Naive B cell (primary cell): Measurements from ENCODE around the gene LIME1. TPM values are rescaled to one million over a fixed set of nuclear protein-coding genes. Genes with fewer than 3 reads are reported as not detected.

Experiments
- ATAC-seq, 2 donors: fragments of 150-1000 bp; cut with Tn5 transposase; 2 replicates each; pipeline ENCODE4 v1.10.0; 2021; ENCODE audit warnings: low read depth in 2 of 2, mild to moderate bottlenecking in 2 of 2, moderate library complexity in 2 of 2
- DNase-seq: peaks from one replicate; pipeline ENCODE4 v3.0.0; 2022
- H3K27ac Mint-ChIP-seq, 6 donors: one replicate each; pipeline ENCODE4 v1.8.0; 2020 to 2022; ENCODE audit warnings: mild to moderate bottlenecking in 6 of 6, mixed read lengths in 6 of 6, moderate library complexity in 5 of 6, inconsistent platforms in 2 of 6
- H3K27me3 Mint-ChIP-seq, 3 donors: one replicate each; pipeline ENCODE4 v1.8.0; 2021 to 2022; ENCODE audit warnings: mixed read lengths in 3 of 3, mild to moderate bottlenecking in 1 of 3
- H3K36me3 Mint-ChIP-seq, 2 donors: one replicate each; pipeline ENCODE4 v1.8.0; 2020 to 2022; ENCODE audit warnings: mixed read lengths in 2 of 2, inconsistent platforms in 1 of 2, mild to moderate bottlenecking in 1 of 2
- H3K4me1 Mint-ChIP-seq, 3 donors: one replicate each; pipeline ENCODE4 v1.8.0; 2020 to 2022; ENCODE audit warnings: mixed read lengths in 3 of 3, inconsistent platforms in 1 of 3, mild to moderate bottlenecking in 1 of 3, moderate library complexity in 1 of 3
- H3K4me3 Mint-ChIP-seq, 8 donors: one replicate each; pipeline ENCODE4 v1.8.0; 2020 to 2022; ENCODE audit warnings: mild to moderate bottlenecking in 8 of 8, mixed read lengths in 8 of 8, moderate library complexity in 8 of 8, inconsistent platforms in 2 of 8
- H3K9me3 Mint-ChIP-seq, 7 donors: one replicate each; pipeline ENCODE4 v1.8.0; 2020 to 2022; ENCODE audit warnings: mixed read lengths in 7 of 7, mild to moderate bottlenecking in 5 of 7, inconsistent platforms in 2 of 7, moderate library complexity in 1 of 7
- polyA plus RNA-seq, 6 donors: library from polyadenylated mRNA; unstranded; fragments of 300-500 nt; fragmentation: Illumina TruSeq; gene quantifications; one replicate each; pipeline ENCODE4 v1.2.3, GENCODE V29; 2021; ENCODE audit warnings: low read depth in 6 of 6

The LIME1 gene
- polyA plus RNA-seq, 6 donors from 2014 or later: 4.9 to 19.0 (median 8.8) TPM

DNA sequence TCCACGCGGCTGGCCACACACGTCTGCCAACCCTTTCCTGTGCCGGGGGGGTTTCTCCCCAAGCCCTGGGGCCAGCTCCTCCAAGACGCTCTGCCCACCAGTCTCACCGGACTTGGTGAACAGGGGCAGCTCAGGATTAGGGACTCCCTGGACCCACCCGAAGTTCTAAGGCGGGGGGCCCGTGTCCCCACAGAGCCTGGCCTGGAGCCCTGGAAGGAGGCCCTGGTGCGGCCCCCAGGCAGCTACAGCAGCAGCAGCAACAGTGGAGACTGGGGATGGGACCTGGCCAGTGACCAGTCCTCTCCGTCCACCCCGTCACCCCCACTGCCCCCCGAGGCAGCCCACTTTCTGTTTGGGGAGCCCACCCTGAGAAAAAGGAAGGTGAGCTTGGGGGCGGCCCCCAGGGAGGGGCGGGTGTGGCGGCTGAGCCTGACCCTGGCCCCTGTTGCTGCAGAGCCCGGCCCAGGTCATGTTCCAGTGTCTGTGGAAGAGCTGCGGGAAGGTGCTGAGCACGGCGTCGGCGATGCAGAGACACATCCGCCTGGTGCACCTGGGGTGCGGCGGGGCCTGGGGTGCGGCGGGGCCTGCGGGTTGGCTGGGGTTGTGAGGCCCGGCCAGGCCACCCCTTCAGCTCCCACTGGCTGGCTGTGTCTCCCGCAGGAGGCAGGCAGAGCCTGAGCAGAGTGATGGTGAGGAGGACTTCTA, 5.4 kb downstream of the LIME1 start:
- no peak for DNase-seq
- Mint-ChIP-seq H3K27ac (no peak overlapping the region), H3K9me3 (no peaks in the 10 kb centered on the region), H3K36me3 (no peaks in the 10 kb centered on the region), H3K27me3 (no peaks in the 10 kb centered on the region), H3K4me3 (peak overlapping the region in 3 of 8 donors; percentile 41 to 67 (median 58)), H3K4me1 (peaks cover 0 to 12% (median 4%) of the 10 kb centered on the region in 3 donors)
- no peak for ATAC-seq

DNA sequence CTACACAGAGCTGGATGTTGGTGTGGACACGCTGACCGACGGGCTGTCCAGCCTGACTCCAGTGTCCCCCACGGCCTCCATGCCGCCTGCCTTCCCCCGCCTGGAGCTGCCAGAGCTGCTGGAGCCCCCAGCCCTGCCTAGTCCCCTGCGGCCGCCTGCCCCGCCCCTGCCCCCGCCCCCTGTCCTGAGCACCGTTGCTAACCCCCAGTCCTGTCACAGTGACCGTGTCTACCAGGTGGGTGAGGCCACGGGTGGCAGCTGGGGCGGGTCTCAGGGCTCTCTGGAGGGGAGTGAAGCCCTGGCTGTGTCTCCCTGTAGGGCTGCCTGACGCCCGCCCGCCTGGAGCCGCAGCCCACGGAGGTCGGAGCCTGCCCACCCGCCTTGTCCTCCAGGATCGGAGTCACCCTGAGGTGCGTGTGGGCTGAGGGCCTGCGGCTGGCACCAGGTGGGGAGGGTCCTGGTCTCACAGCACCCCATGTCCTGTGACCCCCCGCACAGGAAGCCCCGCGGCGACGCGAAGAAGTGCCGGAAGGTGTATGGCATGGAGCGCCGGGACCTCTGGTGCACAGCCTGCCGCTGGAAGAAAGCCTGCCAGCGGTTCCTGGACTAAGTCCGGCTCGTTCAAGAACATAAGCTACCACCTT, 6.0 kb downstream of the LIME1 start:
- H3K36me3 Mint-ChIP-seq: no peaks in the 10 kb centered on the region
- peaks cover 0 to 7% (median 0%) of the 10 kb centered on the region in 3 donors for H3K4me1 Mint-ChIP-seq
- no peaks in the 10 kb centered on the region for H3K27me3 Mint-ChIP-seq
- ATAC-seq: no peak
- no peaks in the 10 kb centered on the region for H3K9me3 Mint-ChIP-seq
- DNase-seq: no peak
- no peak overlapping the region for H3K27ac Mint-ChIP-seq
- H3K4me3 Mint-ChIP-seq: no peak overlapping the region

DNA sequence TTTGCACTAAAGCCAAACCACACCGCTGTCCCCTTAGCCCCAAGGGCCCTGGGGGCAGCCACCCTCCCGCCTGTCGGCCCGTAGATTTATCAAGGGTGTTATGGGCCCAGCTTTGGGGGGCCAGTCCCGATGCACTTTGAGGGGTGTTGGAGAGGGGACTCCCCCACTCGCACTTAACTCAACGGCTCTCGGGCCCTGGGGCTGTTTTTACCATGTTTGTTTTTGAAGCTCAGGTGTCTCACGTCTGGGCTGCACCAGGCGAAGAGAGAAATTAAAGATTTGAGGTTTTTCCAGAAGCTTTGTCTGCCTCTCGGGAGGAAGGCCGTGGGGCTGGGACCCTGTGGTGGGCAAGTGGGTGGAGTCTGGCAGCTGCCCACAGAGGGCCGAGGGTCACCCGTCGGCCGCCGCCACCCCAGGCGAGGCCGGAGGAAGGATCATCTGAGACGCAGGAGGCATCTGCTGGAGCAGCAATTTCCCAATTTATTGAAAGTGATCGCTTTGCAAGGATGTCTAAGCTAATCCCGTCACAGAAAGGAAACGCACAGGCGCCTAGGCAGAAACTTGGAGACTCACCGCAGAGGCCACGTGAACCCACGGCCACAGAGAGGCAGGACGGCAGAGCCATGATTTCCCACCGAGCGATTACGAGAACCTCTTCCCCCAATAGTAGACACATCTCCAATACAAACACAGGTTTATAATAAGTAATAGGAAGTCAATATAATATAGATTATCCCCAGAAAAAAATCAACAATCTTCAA, 6.9 kb downstream of the LIME1 start:
- H3K9me3 Mint-ChIP-seq: no peaks in the 10 kb centered on the region
- H3K36me3 Mint-ChIP-seq: no peaks in the 10 kb centered on the region
- ATAC-seq (no peak), DNase-seq (no peak)
- H3K4me1 Mint-ChIP-seq: peaks cover 0 to 4% (median 0%) of the 10 kb centered on the region in 3 donors
- H3K4me3 Mint-ChIP-seq: peak overlapping the region in 3 of 8 donors; percentile 29 to 74 (median 31)
- no peaks in the 10 kb centered on the region for H3K27me3 Mint-ChIP-seq
- no peak overlapping the region for H3K27ac Mint-ChIP-seq

DNA sequence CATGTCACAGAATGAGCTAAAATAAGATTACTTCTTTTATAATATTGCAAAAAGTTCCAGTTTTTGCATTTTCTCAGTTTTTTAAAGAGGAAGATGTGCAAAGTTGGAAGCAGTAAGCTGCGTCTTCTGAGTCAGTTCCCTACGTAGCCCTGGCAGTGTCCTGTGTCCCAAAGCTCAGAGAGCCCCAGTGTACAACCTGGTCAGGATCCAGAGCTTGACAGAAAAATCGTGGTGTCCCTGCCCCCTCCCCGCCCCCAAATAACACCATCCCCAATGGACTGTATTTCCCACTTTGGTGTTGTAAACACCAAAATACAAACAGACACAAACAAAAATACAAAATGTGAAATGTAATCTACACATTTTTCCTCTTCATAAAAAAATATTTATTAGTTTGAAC, 7.7 kb downstream of the LIME1 start:
- H3K36me3 Mint-ChIP-seq: no peaks in the 10 kb centered on the region
- H3K27ac Mint-ChIP-seq: no peak overlapping the region
- no peaks in the 10 kb centered on the region for H3K27me3 Mint-ChIP-seq
- no peak for DNase-seq
- no peaks in the 10 kb centered on the region for H3K9me3 Mint-ChIP-seq
- H3K4me3 Mint-ChIP-seq: no peak overlapping the region
- no peak for ATAC-seq
- H3K4me1 Mint-ChIP-seq: no peaks in the 10 kb centered on the region

DNA sequence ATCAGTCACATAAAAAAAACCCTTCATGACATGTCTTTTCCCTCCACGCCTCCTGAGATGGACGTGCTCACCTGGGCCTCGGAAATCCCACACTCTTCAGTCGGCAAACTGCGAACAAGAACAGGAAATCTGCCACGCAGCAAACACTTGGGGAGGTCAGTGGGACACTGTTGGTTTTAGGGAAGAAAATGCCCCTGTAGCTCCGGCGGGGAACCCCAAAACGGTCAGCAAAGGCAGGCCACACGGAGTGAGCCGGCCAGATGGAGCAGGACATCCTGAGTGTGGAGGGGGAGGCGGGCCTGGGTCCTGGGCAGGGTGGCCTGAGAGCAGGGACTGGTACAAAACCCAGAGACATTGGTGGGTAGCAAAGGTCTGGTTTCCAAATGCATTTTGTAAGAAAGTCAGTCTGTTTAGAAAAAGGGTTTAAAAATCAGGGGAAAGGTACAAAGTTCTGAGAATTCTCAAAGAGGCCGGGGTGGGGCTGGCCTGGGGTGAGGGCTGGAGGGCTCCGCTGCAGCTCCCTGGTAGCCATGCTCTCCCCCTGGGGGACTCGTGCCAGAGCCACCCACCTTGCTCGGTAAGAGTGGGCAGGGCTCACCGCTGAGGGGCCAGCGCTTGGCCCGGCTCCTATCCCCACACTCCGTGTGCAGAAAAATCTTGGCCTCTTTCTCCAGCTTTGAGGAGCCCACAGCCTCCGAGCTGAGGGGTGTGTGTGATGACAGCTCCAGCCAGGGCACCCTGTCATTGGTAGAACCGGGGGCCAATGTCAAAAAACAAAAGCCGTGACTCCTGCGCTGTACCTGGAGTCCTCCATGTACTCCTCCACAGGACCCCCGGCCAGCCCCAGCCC, 8.3 kb downstream of the LIME1 start:
- Mint-ChIP-seq H3K4me1 (no peaks in the 10 kb centered on the region), H3K27ac (no peak overlapping the region), H3K36me3 (no peaks in the 10 kb centered on the region), H3K9me3 (no peaks in the 10 kb centered on the region), H3K4me3 (no peak overlapping the region), H3K27me3 (no peaks in the 10 kb centered on the region)
- DNase-seq: no peak
- ATAC-seq: no peak

DNA sequence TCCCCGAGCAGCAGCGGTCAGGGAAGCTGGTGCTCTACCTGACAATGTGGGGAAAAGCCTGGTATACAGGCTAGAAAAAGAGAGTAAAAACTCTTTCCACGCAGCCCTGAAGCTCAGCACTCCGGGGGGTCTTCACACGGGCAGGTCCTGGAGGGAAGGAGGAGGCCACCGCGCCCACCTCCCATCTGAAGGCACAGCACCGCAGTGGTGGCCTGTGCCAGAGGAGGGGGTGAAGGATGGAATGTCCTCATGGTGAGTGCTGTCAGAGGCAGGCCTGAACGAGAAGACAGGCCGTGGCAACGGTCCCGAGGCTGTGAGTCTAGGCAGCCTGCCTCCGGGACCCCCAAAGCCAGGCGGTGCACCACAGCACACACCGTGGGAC, 9.0 kb downstream of the LIME1 start:
- Mint-ChIP-seq H3K27me3 (no peaks in the 10 kb centered on the region), H3K9me3 (no peaks in the 10 kb centered on the region)

DNA sequence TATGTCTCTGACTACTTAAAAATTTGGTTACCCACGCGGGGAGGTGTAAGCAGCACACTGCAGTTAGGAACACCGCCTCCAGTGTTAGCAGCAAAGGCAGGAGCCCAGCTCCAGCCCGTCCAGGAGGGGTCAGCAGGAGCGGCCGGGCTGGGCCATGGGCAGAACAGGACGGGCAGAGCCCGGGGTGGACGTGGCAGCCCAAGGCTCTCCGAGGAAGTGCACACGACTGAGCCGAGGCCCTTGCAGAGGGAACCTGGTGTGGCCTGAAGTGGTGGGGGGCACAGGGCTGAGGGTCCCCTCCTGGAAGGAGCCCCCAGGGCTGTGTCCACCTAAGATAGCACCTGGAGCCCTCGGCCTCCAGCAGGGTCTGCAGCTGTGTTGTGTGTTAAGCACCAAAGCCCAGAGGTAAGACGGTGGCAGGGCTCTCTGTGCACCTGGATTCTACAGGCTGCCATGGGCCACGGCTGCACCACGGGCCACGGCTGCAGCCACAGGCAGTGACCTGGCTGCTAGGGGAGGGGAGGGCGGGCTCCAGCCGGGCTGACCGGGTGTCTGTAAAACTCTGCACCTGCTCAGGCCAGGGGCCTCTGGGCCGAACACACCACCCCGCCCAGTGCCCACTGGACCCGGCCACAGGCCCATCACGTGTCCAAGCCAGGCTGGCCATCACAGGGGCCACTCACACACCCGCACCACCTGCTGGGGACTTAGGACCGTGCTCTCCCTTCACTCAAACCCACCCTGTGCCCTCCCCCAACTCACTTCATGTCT, 9.7 kb downstream of the LIME1 start:
- DNase-seq: no peak
- ATAC-seq: no peak
- no peak overlapping the region for H3K4me3 Mint-ChIP-seq
- no peaks in the 10 kb centered on the region for H3K27me3 Mint-ChIP-seq
- H3K4me1 Mint-ChIP-seq: no peaks in the 10 kb centered on the region
- peak overlapping the region in 1 of 6 donors; percentile 59 for H3K27ac Mint-ChIP-seq
- no peaks in the 10 kb centered on the region for H3K36me3 Mint-ChIP-seq
- no peaks in the 10 kb centered on the region for H3K9me3 Mint-ChIP-seq

More for the DNA sequence above, 9.0 kb downstream of the LIME1 start:
- Mint-ChIP-seq H3K4me1 (no peaks in the 10 kb centered on the region), H3K27ac (peak overlapping the region in 1 of 6 donors; percentile 59), H3K4me3 (no peak overlapping the region), H3K36me3 (no peaks in the 10 kb centered on the region)
- ATAC-seq (no peak), DNase-seq (no peak)

DNA sequence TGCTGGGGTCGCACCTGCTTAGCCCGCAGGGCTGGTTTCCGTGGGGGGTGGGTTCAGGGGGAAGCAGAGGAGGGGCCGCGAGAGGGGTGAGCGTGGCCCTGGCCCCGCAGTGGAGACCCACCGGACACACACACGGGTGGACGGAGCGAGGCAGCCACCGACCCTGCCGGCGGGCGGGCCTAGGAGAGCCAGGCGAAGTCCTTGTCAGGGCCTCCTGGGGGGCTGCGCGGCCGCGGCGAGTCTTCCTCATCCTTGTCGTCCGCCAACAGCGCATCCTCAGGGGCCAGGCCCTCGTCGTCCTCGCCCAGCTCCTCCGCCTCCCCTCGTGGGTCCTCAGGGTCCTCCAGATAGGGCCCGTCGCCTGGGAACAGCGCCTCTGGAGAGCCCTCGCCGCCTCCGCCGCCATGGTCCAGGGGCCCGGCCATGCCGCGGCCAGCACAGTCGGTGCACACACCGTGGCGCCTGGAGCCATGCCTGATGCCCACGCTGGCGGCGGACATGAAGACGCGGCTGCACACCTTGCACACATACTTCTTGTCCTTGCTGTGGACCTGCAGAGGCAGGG, 10.4 kb downstream of the LIME1 start:
- no peak overlapping the region for H3K27ac Mint-ChIP-seq

DNA sequence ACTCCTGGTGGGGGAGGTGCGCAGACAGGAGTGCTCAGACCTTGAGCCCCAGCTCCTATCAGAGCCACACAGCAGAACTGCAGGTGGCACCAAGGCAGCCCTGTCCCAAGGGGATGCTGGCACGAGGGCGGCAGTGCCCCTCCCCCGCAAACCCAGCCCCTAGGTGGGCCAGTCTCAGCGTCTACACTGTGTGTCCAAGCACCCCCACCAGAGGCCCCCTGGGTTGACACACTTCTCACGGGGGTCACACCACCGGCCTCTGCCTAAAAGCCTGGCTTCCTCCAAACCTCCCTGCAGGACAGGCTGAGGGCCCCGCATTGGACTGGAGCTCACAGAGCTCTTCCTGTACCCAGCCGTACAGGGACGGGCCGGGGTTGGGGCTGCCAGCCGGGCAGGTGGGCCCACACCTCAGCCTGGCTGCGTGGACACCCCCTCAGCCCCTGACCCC, 11.2 kb downstream of the LIME1 start:
- H3K27ac Mint-ChIP-seq: no peak overlapping the region
- no peaks in the 10 kb centered on the region for H3K27me3 Mint-ChIP-seq
- no peak for DNase-seq
- H3K9me3 Mint-ChIP-seq: no peaks in the 10 kb centered on the region
- H3K4me3 Mint-ChIP-seq: no peak overlapping the region
- H3K36me3 Mint-ChIP-seq: no peaks in the 10 kb centered on the region
- no peak for ATAC-seq
- H3K4me1 Mint-ChIP-seq: no peaks in the 10 kb centered on the region

More for the DNA sequence above, 10.4 kb downstream of the LIME1 start:
- no peak for ATAC-seq
- no peak for DNase-seq
- Mint-ChIP-seq H3K4me3 (no peak overlapping the region), H3K36me3 (no peaks in the 10 kb centered on the region), H3K9me3 (no peaks in the 10 kb centered on the region), H3K27me3 (no peaks in the 10 kb centered on the region), H3K4me1 (no peaks in the 10 kb centered on the region)

DNA sequence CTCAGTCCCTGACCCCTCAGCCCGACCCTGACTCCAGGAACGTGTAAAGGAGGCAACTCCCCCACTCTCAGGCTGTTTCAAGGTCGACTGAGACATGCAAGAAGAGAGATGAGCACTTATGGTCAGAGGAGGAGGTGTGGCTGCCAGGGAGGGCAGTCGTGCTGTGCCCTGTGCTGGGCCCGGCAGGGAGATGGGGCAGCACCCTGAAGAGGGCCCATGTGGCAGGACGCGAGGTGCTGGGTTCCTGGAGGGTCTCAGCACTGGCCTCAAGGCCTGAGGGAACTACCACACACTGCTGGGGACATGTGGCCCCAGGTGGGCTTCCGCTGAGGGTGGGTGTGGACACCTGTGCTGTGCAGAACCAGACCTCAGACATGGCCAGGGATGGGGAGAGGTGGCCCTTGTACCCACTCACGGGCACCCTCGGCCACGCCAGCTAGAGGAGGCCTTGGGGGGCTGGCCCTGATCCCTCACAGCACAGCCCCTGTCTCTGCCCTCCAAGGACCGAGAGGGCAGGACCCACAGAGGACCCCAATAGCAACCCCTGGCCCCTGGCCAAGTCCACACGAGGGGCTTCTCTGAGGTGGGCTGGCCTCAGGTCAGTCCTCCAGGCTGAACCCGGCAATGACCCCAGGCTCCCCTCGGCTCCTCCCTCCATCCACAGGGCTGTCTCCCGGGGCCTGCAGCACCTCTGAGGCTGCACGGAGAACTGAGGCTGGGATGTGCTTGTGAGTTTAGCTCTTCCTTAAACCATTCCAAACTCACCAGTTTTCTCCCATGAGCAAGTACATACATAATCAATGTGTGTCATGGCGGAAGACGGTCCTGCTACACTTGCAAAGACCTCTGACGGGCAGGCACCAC, 11.8 kb downstream of the LIME1 start:
- H3K27me3 Mint-ChIP-seq: no peaks in the 10 kb centered on the region
- no peak overlapping the region for H3K4me3 Mint-ChIP-seq
- no peaks in the 10 kb centered on the region for H3K9me3 Mint-ChIP-seq
- H3K36me3 Mint-ChIP-seq: no peaks in the 10 kb centered on the region
- DNase-seq (no peak), ATAC-seq (no peak)
- peak overlapping the region in 1 of 6 donors; percentile 81 for H3K27ac Mint-ChIP-seq
- no peaks in the 10 kb centered on the region for H3K4me1 Mint-ChIP-seq

DNA sequence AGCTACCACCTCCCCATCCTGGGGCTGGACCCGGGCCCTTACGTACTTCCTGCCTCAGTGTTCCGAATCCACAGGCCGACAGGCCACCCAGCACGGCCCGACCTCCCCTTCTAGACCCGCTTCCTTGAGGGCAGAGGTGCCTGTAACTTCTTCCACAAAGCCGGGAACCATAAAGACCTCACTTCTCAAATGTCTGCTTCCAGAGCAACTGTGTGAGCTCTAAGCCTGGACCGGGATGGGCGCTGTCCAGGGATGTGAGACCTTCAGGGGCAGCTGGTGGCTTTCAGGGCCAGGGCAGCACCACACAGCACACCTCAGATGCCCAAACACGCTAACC, 12.4 kb downstream of the LIME1 start:
- H3K9me3 Mint-ChIP-seq: no peaks in the 10 kb centered on the region
- H3K27ac Mint-ChIP-seq: no peak overlapping the region
- H3K27me3 Mint-ChIP-seq: no peaks in the 10 kb centered on the region
- DNase-seq (no peak), ATAC-seq (no peak)
- H3K4me1 Mint-ChIP-seq: no peaks in the 10 kb centered on the region
- no peaks in the 10 kb centered on the region for H3K36me3 Mint-ChIP-seq
- no peak overlapping the region for H3K4me3 Mint-ChIP-seq
